Ovary (tissue), 9 donors: ENCODE results near the gene TDRKH. TPM values are rescaled to one million over a fixed set of nuclear protein-coding genes. Genes with fewer than 3 reads are reported as not detected.

Source experiments
- DNase-seq, 5 donors: peaks; one replicate each; pipeline ENCODE4 v3.0.0-alpha.2; 2019 to 2020
- H3K27ac ChIP-seq, 2 donors: fragments of 200-600 bp; one replicate each; pipeline versions ENCODE4 v1.5.1 to v1.8.0; 2019 to 2022
- H3K27me3 ChIP-seq: fragments of 200-600 bp; one replicate; pipeline ENCODE4 v1.8.0; 2022
- H3K36me3 ChIP-seq: fragments of 200-600 bp; sonication (generic); one replicate; pipeline ENCODE4 v1.5.1; 2019
- H3K4me1 ChIP-seq: one replicate; pipeline ENCODE4 v1.8.1; 2013; ENCODE audit warnings: mild to moderate bottlenecking, moderate library complexity; ENCODE audit not compliant: insufficient read depth
- H3K4me3 ChIP-seq: fragments of 200-600 bp; sonication (generic); one replicate; pipeline ENCODE4 v1.5.1; 2017
- H3K9me3 ChIP-seq, 2 donors: fragments of 200-600 bp in 1 of 2; sonication (generic) in 1 of 2; one replicate each; pipeline versions ENCODE4 v1.5.1 to v1.8.1; 2013 to 2019; ENCODE audit warnings: mild to moderate bottlenecking in 1 of 2, moderate library complexity in 1 of 2
- EP300 ChIP-seq: sonication (generic); formaldehyde crosslinking; IDR thresholded peaks from one replicate; pipeline ENCODE4 v1.6.1; 2017; ENCODE audit warnings: antibody characterized with exemption
- POLR2A ChIP-seq: fragments of 450-650 bp; IDR thresholded peaks from one replicate; pipeline ENCODE4 v1.6.1; 2017; ENCODE audit warnings: antibody characterized with exemption, mild to moderate bottlenecking, moderate library complexity
- WGBS, 3 donors: extraction: QIAGEN DNeasy Blood & Tissue Kit in 1 of 3; methylation state at CpG; one replicate each; pipeline versions ENCODE4 v1.1.5 to v1.1.7; 2013 to 2017; 5-methylcytosine and 5-hydroxymethylcytosine counted together
- intact Hi-C, 4 donors: fragments of 100-400 bp; cut with DNase I; formaldehyde crosslinking; loops; one replicate each; pipeline versions ENCODE4 v1.11.0 to v1.15.1; 2022 to 2023
- polyA plus RNA-seq, 2 donors: library from polyadenylated mRNA; stranded (reverse); fragments of 200-250 nt in 1 of 2; fragments of 350-450 nt in 1 of 2; fragmentation: Illumina TruSeq in 1 of 2; extraction: RNeasy Lipid Tissue Mini Kit (QIAGEN cat#74804) in 1 of 2; gene quantifications; one replicate each; pipeline ENCODE4 v1.2.3, GENCODE V29; 2013 to 2014
- total RNA-seq, 7 donors: library from RNA; depleted of rRNA in 2 of 7; stranded (reverse); fragments of >200 nt in 2 of 7; fragmentation: NEBNext Ultra II Directional in 3 of 7; extraction: Animal tissue kit (Norgen Biotek cat#: 25700) in 3 of 7; gene quantifications; one replicate each; pipeline versions ENCODE4 v1.1.0 to v1.2.4, GENCODE V29; 2016 to 2023
- TF ChIP-seq, protein P1 (sequence below), 3 donors: fragments of 450-650 bp in 2 of 3; fragments of 200-600 bp in 1 of 3; IDR thresholded peaks; one replicate each; pipeline versions ENCODE4 v1.5.1 to v1.8.0; 2016 to 2022; ENCODE audit warnings: antibody characterized with exemption in 3 of 3, mild to moderate bottlenecking in 1 of 3
- donor health status: DM: no; HTN: no; CAD: no; lungs with moderate emphysema.
- donor health status: DM: no; HTN: no; CAD: no.
- donor health status: Bipolar disorder and iron deficiency.
- donor health status: DM: yes; HTN: yes; CAD: no.
- donor health status: DM: no; HTN: no; CAD: no.
- donor health status: DM: yes; HTN: yes; CAD: no.

TDRKH gene
- total and polyA plus RNA-seq, 9 donors: 1.5 to 6.6 (median 3.2) TPM

DNA sequence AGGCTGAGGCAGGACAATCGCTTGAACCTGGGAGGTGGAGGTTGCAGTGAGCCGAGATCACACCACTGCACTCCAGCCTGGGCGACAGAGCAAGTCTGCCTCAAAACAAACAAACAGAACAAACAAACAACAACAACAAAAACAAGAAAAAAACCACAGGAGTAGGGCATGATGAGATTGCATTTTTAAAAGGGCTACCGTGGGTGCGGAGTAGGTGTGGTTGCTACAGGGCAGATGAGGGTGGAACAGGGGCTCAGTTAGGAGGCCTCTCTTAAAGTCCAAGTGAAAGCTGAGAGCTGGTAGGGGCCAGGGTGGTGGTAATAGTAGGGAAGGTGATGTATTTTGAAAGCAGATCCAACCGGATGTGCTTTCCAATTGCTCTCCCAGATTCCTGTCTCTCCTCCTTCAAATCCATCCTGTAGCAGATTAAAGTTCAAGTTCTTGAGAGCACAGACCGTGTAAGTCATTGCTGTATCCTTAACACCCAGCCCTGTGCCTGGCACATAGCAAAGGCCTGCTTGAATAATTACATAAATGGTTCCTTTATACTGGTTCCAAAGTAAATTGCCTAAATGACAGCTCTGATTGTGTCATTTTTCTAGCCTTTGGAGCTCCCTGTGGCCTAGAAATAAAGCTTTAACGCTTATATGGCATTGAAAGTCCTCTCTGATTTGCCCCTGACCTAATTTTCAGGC, 19.1 kb upstream of the TDRKH start:
- Histone ChIP-seq H3K36me3 (no peaks in the 10 kb centered on the region), H3K4me1 (no peaks in the 10 kb centered on the region), H3K4me3 (no peak overlapping the region), H3K27ac (no peak overlapping the region), H3K9me3 (no peaks in the 10 kb centered on the region), H3K27me3 (no peaks in the 10 kb centered on the region)
- no peak for DNase-seq
- TF ChIP-seq EP300: no peak
- no peak for TF ChIP-seq POLR2A
- TF ChIP-seq, protein P1, sequence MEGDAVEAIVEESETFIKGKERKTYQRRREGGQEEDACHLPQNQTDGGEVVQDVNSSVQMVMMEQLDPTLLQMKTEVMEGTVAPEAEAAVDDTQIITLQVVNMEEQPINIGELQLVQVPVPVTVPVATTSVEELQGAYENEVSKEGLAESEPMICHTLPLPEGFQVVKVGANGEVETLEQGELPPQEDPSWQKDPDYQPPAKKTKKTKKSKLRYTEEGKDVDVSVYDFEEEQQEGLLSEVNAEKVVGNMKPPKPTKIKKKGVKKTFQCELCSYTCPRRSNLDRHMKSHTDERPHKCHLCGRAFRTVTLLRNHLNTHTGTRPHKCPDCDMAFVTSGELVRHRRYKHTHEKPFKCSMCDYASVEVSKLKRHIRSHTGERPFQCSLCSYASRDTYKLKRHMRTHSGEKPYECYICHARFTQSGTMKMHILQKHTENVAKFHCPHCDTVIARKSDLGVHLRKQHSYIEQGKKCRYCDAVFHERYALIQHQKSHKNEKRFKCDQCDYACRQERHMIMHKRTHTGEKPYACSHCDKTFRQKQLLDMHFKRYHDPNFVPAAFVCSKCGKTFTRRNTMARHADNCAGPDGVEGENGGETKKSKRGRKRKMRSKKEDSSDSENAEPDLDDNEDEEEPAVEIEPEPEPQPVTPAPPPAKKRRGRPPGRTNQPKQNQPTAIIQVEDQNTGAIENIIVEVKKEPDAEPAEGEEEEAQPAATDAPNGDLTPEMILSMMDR (IDR thresholded peaks at IDR 0.05): no peak
- intact Hi-C loops: no loop called here
- 62 to 67% (median 63%) methylated on average over 8 of the region's 8 CpGs for WGBS, 3 donors

DNA sequence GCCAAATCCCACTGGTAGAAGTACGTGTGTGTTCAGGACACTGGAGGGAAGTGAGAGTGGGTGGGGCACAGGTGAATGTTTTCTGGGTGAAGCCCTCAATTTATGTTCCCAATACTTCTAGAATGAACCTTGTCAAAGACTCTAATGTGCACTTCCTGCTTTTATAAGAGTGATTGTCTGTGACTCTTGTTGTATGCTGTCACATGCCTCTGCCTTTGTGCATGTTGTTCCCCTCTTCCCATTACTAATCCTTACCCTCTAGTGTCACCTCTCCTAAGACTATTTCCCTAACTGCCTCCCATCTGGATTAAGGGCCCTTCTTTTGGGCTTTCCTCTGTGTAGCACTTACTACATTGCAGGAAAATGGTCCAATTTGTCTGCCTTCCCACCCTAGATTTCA, 17.5 kb upstream of the TDRKH start:
- intact Hi-C loops: no loop called here
- no peak for DNase-seq
- Histone ChIP-seq H3K4me1 (no peaks in the 10 kb centered on the region), H3K36me3 (no peaks in the 10 kb centered on the region), H3K27ac (no peak overlapping the region), H3K27me3 (no peaks in the 10 kb centered on the region), H3K4me3 (no peak overlapping the region), H3K9me3 (no peaks in the 10 kb centered on the region)
- TF ChIP-seq, protein P1 (IDR thresholded peaks at IDR 0.05): no peak
- TF ChIP-seq POLR2A: no peak
- TF ChIP-seq EP300: no peak
- WGBS, 3 donors: 44 to 74% (median 68%) methylated on average over 1 of the region's 1 CpG

DNA sequence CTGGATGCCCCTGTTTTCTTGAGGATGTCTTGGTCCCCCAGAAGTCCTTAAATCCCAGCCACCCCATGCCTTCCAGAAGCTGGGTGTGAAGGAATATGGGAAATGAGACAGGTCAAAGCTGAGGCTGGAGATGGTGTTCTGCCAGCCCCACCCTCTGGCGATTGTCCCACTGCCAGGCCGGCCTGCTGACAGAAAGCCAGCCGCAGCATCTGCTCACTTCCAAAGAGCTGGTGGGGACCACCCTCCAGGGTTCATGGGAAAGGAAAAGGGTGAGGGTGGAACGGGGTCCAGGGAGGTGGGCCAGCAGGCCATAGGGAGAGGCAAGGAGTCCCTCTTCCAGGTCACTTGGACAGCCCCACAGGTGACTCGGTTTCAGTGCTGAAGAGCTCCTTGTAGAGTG, 16.8 kb upstream of the TDRKH start:
- H3K27ac ChIP-seq: no peak overlapping the region
- WGBS, 3 donors: 74 to 80% (median 79%) methylated on average over 5 of the region's 5 CpGs
- H3K9me3 ChIP-seq: no peaks in the 10 kb centered on the region
- H3K27me3 ChIP-seq: no peaks in the 10 kb centered on the region
- H3K4me3 ChIP-seq: no peak overlapping the region
- no peaks in the 10 kb centered on the region for H3K4me1 ChIP-seq
- TF ChIP-seq, protein P1 (IDR thresholded peaks at IDR 0.05): no peak
- no peak for TF ChIP-seq POLR2A
- TF ChIP-seq EP300: no peak
- intact Hi-C loops: no loop called here
- DNase-seq: no peak
- no peaks in the 10 kb centered on the region for H3K36me3 ChIP-seq

DNA sequence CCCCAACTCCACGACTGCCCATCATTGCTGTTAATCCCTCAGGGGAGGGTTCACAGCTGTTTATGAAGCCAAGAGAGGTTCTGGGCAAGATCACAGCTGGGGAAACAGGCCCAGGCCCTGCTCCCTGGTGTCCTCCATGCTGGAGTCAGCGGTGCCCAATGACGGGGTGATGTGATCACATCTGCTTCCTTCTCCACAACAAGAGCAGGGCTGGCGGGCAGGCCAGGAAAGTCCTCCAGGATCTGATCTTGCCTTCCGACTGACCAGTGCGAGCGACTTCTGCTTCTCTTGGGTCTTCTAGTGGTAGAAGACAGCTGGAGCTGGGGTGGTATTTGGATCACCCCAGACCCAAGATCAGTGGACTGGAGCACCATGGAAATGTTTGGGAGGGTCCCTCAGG, 15.9 kb upstream of the TDRKH start:
- TF ChIP-seq POLR2A (no peak), EP300 (no peak)
- DNase-seq: no peak
- Histone ChIP-seq H3K36me3 (no peaks in the 10 kb centered on the region), H3K4me3 (no peak overlapping the region), H3K27ac (no peak overlapping the region), H3K9me3 (no peaks in the 10 kb centered on the region), H3K27me3 (no peaks in the 10 kb centered on the region), H3K4me1 (no peaks in the 10 kb centered on the region)
- WGBS, 3 donors: 82 to 84% (median 83%) methylated on average over 7 of the region's 7 CpGs
- intact Hi-C loops: no loop called here

DNA sequence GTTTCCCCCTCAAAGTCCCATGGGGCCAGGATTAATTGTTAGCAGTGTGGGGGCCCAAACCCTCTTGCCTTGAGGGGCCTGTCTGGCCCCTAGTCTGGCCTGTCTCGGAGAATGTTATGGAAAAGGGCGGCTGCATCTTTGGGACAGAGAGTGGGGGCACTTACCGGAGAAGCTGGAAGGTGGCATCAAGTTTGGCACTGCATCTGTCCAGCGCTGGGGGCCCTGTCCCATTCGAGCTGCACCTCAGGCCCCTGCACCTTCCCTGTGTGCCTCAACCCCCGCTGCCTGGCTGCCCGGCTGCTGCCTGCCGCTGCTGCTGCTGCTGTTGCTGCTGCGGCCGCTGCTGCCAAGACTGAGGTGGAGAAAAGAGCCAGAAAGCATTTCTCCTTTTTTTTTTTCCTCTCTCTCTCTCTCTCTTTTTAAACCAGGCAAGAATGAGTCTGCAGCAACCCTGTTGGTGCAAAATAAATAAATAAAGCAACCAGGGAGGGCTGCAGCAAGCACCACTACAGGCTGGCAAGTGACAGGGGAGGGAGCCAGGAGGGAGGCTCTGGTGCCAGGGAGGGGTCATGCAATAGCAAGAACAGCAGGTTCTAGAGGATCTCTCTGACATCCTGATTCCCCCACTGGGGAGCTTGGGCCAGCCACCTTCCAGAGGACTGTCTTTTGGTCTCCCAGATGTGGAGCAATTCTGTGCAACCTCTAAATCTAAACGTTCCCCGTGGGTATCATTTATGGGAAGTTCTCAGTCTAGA, 14.9 kb upstream of the TDRKH start, which contains the start of gene LINGO4:
LINGO4 (minus strand) TSS at position 354 of the 755 bp plus-strand sequence. CDS start 2,715 bp downstream, outside the sequence.
- WGBS, 3 donors: 34 to 47% (median 37%) methylated on average over 12 of the region's 12 CpGs
- H3K27me3 ChIP-seq: no peaks in the 10 kb centered on the region

More for the DNA sequence above, 14.9 kb upstream of the TDRKH start, which contains the start of gene LINGO4:
- no peaks in the 10 kb centered on the region for H3K4me1 ChIP-seq
- H3K9me3 ChIP-seq: no peaks in the 10 kb centered on the region
- intact Hi-C loops: no loop called here
- H3K4me3 ChIP-seq: no peak within 1 kb of the TSS
- TF ChIP-seq EP300: no peak
- TF ChIP-seq POLR2A: no peak
- TF ChIP-seq, protein P1 (IDR thresholded peaks at IDR 0.05): no peak
- no peak within 1 kb of the TSS for H3K27ac ChIP-seq
- no peak for DNase-seq
- H3K36me3 ChIP-seq: no peaks in the 10 kb centered on the region
